Ovary (tissue), 3 donors: ENCODE results near the gene WDR86.

ENCODE experiments used
- CTCF ChIP-seq, 3 donors: fragments of 450-650 bp in 2 of 3; fragments of 200-600 bp in 1 of 3; IDR thresholded peaks; one replicate each; pipeline versions ENCODE4 v1.5.1 to v1.8.0; 2016 to 2022; ENCODE audit warnings: antibody characterized with exemption in 3 of 3, mild to moderate bottlenecking in 1 of 3
- EP300 ChIP-seq: sonication (generic); formaldehyde crosslinking; IDR thresholded peaks from one replicate; pipeline ENCODE4 v1.6.1; 2017; ENCODE audit warnings: antibody characterized with exemption
- POLR2A ChIP-seq: fragments of 450-650 bp; IDR thresholded peaks from one replicate; pipeline ENCODE4 v1.6.1; 2017; ENCODE audit warnings: antibody characterized with exemption, mild to moderate bottlenecking, moderate library complexity
- donor health status: DM: no; HTN: no; CAD: no.

DNA sequence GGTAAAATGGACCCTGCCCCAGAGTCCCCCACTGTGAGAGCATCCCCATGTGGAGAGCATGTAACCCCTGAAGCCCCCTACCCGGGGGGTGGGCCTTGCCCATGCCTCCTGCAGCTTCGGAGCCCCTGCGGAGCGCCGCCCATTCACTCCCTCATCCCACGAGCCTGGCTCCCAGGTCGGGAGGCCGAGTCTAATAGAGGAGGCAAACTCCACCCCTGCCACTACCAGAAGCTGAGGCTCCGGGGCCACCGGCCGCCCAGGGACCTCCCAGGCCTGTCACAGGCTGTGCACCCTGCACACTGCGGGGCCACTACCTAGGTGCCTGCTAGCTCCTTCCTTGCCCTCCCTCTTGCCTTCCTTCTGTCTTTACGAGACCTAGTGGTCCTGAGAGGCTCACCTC is 17.4 kb downstream of the WDR86 start:
- TF ChIP-seq CTCF (IDR thresholded peaks at IDR 0.05), result no peak
- TF ChIP-seq POLR2A, result no peak
- no peak for TF ChIP-seq EP300
